Type B pancreatic cell (in vitro differentiated cells): ENCODE measurements around the gene GHR. TPM values are rescaled to one million over a fixed set of nuclear protein-coding genes. Genes with fewer than 3 reads are reported as not detected.

Experiments
- DNase-seq: peaks from one replicate; pipeline ENCODE4 v3.0.0; 2021; ENCODE audit warnings: mixed read lengths; ENCODE audit not compliant: unreplicated experiment; ENCODE audit errors: extremely low spot score
- H3K27ac Mint-ChIP-seq: 2 replicates; pipeline ENCODE4 v1.8.0; 2021; ENCODE audit warnings: mild to moderate bottlenecking, mixed read lengths
- H3K27me3 Mint-ChIP-seq: 2 replicates; pipeline ENCODE4 v1.8.0; 2021; ENCODE audit warnings: mixed read lengths
- H3K36me3 Mint-ChIP-seq: 2 replicates; pipeline ENCODE4 v1.8.0; 2021; ENCODE audit warnings: mixed read lengths
- H3K4me1 Mint-ChIP-seq: one replicate; pipeline ENCODE4 v1.8.0; 2021; ENCODE audit warnings: mixed read lengths; ENCODE audit not compliant: unreplicated experiment
- H3K4me3 Mint-ChIP-seq: 2 replicates; pipeline ENCODE4 v1.8.0; 2021; ENCODE audit warnings: mild to moderate bottlenecking, mixed read lengths
- H3K9me3 Mint-ChIP-seq: 2 replicates; pipeline ENCODE4 v1.8.0; 2021; ENCODE audit warnings: mixed read lengths
- total RNA-seq: library from RNA; stranded (reverse); gene quantifications from 2 replicates; pipeline ENCODE4 v1.2.1, GENCODE V29; 2021; ENCODE audit warnings: low replicate concordance
- TF ChIP-seq, protein P1 (sequence below): fragments of 200-600 bp; sonication (generic); conservative IDR thresholded peaks from 2 replicates; pipeline ENCODE4 v1.5.0; 2021; ENCODE audit warnings: antibody characterized with exemption, mild to moderate bottlenecking

The GHR gene
- total RNA-seq, 1 donor from 2014 or later: 2.6 TPM

DNA sequence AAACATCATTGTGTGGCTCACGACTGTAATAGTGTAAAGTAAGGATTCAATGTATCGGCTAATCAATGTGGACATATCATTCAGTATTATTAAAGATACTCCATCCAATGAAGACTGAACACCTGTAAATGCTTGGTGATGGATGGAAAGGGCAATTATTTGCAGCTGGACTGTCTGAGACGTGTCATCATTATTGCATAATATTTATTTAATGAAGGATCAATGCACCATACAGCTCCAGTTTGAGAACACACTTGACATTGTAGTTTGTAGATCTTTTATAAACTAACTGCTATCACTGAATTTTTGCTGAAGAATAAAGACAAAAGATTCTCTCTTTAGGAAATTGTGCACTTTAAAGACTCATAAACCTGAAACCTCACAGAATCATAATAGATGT is 215.7 kb downstream of the GHR start:
- Mint-ChIP-seq H3K4me3 (no peak overlapping the region), H3K36me3 (no peaks in the 10 kb centered on the region), H3K27me3 (no peaks in the 10 kb centered on the region), H3K27ac (no peak overlapping the region), H3K4me1 (no peaks in the 10 kb centered on the region), H3K9me3 (no peaks in the 10 kb centered on the region)
- TF ChIP-seq, protein P1, sequence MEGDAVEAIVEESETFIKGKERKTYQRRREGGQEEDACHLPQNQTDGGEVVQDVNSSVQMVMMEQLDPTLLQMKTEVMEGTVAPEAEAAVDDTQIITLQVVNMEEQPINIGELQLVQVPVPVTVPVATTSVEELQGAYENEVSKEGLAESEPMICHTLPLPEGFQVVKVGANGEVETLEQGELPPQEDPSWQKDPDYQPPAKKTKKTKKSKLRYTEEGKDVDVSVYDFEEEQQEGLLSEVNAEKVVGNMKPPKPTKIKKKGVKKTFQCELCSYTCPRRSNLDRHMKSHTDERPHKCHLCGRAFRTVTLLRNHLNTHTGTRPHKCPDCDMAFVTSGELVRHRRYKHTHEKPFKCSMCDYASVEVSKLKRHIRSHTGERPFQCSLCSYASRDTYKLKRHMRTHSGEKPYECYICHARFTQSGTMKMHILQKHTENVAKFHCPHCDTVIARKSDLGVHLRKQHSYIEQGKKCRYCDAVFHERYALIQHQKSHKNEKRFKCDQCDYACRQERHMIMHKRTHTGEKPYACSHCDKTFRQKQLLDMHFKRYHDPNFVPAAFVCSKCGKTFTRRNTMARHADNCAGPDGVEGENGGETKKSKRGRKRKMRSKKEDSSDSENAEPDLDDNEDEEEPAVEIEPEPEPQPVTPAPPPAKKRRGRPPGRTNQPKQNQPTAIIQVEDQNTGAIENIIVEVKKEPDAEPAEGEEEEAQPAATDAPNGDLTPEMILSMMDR: no peak
- DNase-seq: no peak

DNA sequence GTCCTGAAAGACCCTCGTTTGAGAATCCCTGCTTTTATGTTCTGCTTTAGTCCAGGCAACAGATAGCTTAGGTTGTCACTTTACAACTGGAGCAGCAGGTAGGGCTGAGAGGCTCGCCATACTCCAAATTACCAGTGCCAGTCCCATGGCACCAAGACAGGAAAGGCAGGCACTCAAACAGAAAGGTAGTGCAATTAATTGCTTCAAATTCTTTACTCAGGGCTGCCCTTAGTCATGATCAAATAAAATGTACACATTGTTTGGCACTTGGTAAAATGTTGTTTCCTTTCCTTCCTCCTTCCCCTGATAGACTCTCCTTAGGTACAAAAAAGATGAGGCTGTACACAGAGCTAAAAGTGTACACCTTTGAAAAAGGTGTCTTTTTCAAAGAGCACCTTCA is 217.6 kb downstream of the GHR start:
- Mint-ChIP-seq H3K36me3 (no peaks in the 10 kb centered on the region), H3K4me3 (no peak overlapping the region), H3K4me1 (no peaks in the 10 kb centered on the region), H3K27ac (no peak overlapping the region), H3K9me3 (peaks cover 3% of the 10 kb centered on the region), H3K27me3 (no peaks in the 10 kb centered on the region)
- TF ChIP-seq, protein P1: no peak
- DNase-seq: no peak

DNA sequence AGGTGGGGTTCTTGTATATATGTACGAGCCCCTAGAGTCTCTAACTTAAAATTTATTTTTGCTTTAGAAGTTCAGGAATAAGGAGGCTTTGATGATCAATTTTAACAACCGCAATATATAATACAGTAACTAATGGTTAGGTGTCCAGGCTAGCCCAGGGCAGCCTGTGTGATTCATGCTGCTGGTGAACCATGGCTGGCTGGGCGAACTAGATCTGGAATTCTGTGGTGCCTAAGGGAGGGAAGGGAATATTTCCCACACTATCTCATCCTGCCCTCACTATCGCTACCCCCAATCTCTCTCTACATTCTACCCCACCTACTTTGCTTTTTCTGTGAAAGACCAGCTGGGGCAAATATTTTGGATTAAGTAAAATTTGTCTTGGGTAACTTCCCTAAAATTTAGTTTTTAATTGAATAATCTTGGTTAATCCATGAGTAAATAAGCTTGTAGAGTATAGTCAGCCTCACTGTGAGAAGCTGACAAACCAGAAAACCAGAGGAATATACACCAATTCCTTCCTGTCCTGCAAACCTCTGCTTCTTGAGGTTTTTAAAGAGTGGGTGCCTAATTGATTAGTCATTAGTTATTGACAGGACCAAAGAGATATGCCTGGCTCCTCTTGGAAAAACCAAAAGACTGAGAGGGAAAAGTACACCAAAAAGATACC is 218.2 kb downstream of the GHR start:
- no peak overlapping the region for H3K4me3 Mint-ChIP-seq
- H3K9me3 Mint-ChIP-seq: peaks cover 3% of the 10 kb centered on the region
- H3K36me3 Mint-ChIP-seq: no peaks in the 10 kb centered on the region
- no peak overlapping the region for H3K27ac Mint-ChIP-seq
- DNase-seq: no peak
- TF ChIP-seq, protein P1: no peak
- H3K27me3 Mint-ChIP-seq: no peaks in the 10 kb centered on the region
- H3K4me1 Mint-ChIP-seq: no peaks in the 10 kb centered on the region

DNA sequence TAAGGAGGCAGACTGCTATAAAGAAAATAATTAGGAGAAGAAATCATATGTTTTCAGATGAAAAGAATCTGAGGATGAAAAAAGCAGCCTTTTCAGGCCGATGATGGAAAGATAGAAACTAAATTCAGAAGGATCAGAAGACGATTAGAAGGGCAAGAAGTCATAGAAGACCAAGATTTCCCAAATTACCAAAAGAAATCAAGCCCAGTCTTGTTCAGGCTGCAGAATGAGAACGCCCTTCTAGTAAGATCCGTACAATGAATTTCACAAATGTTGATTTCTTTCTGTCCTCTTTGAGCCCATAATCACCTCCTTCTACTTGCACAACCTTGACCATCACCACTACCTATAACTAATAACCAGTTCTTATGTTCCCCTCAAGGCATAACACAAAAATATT is 218.8 kb downstream of the GHR start:
- Mint-ChIP-seq H3K27ac (no peak overlapping the region), H3K27me3 (no peaks in the 10 kb centered on the region), H3K4me3 (no peak overlapping the region), H3K9me3 (peaks cover 3% of the 10 kb centered on the region), H3K4me1 (no peaks in the 10 kb centered on the region), H3K36me3 (no peaks in the 10 kb centered on the region)
- no peak for DNase-seq
- TF ChIP-seq, protein P1: no peak

DNA sequence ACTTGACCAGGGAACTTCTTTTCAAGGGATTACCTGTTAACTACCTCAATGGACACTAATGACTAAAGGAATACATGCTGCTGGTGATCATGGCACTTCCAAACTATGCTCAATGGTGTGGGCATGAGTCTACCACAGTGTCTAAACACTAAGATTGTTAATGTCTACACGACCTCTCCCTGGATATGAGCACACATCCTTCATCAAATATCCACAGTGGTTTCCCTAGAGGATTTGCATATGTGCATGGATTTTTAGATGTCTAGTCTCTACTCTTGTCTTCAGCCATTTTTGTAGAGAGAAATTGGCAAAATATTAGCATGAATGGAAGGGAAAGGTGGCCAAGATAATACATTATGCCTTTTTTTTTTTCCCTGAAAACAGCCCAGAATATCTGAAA is 220.1 kb downstream of the GHR start:
- H3K9me3 Mint-ChIP-seq: peaks cover 3% of the 10 kb centered on the region
- H3K27me3 Mint-ChIP-seq: no peaks in the 10 kb centered on the region
- no peak overlapping the region for H3K27ac Mint-ChIP-seq
- TF ChIP-seq, protein P1: no peak
- no peak for DNase-seq
- no peaks in the 10 kb centered on the region for H3K36me3 Mint-ChIP-seq
- H3K4me1 Mint-ChIP-seq: no peaks in the 10 kb centered on the region
- H3K4me3 Mint-ChIP-seq: no peak overlapping the region
